Hepatocyte (in vitro differentiated cells): ENCODE data around the gene TNS3. TPM values are rescaled to one million over a fixed set of nuclear protein-coding genes. Genes with fewer than 3 reads are reported as not detected.

Source experiments
- DNase-seq: peaks from one replicate; pipeline ENCODE4 v3.0.0-alpha.2; 2016; ENCODE audit warnings: low spot score
- H2AFZ ChIP-seq: fragments of 200-600 bp; sonication (generic); 2 replicates; pipeline ENCODE4 v1.6.0; 2016; ENCODE audit warnings: antibody characterized with exemption, mild to moderate bottlenecking
- H3K27ac ChIP-seq: fragments of 200-600 bp; sonication (generic); 2 replicates; pipeline ENCODE4 v1.5.1; 2016; ENCODE audit warnings: mild to moderate bottlenecking
- H3K27me3 ChIP-seq: fragments of 200-600 bp; sonication (generic); 2 replicates; pipeline ENCODE4 v1.6.1; 2016
- H3K36me3 ChIP-seq: fragments of 200-600 bp; sonication (generic); replicated peaks from 2 replicates; pipeline ENCODE4 v1.5.1; 2016; ENCODE audit warnings: low read depth; ENCODE audit not compliant: insufficient read depth
- H3K4me1 ChIP-seq: fragments of 200-600 bp; sonication (generic); 2 replicates; pipeline ENCODE4 v1.5.1; 2016; ENCODE audit warnings: mild to moderate bottlenecking, moderate library complexity; ENCODE audit not compliant: insufficient read depth
- H3K4me2 ChIP-seq: fragments of 200-600 bp; sonication (generic); 2 replicates; pipeline ENCODE4 v1.6.0; 2016
- H3K4me3 ChIP-seq: fragments of 200-600 bp; sonication (generic); 2 replicates; pipeline ENCODE4 v1.5.1; 2016; ENCODE audit warnings: mild to moderate bottlenecking
- H3K79me2 ChIP-seq: fragments of 200-600 bp; sonication (generic); 2 replicates; pipeline ENCODE4 v1.6.0; 2017; ENCODE audit warnings: mild to moderate bottlenecking
- H3K9me2 ChIP-seq: fragments of 200-600 bp; sonication (generic); replicated peaks from 2 replicates; pipeline ENCODE4 v1.6.0; 2017; ENCODE audit warnings: mild to moderate bottlenecking; ENCODE audit not compliant: insufficient read depth
- H3K9me3 ChIP-seq: fragments of 200-600 bp; sonication (generic); 2 replicates; pipeline ENCODE4 v1.5.1; 2016; ENCODE audit warnings: low read depth, mild to moderate bottlenecking
- H4K20me1 ChIP-seq: fragments of 200-600 bp; sonication (generic); 2 replicates; pipeline ENCODE4 v1.6.0; 2016; ENCODE audit warnings: mild to moderate bottlenecking; ENCODE audit not compliant: insufficient read depth, poor library complexity, severe bottlenecking
- CTCF ChIP-seq: fragments of 200-600 bp; sonication (generic); IDR thresholded peaks from 2 replicates; pipeline ENCODE4 v1.5.1; 2016; ENCODE audit warnings: antibody characterized with exemption, mild to moderate bottlenecking; ENCODE audit not compliant: poor library complexity
- EZH2 ChIP-seq: fragments of 200-600 bp; sonication (generic); IDR thresholded peaks from 2 replicates; pipeline ENCODE4 v1.6.1; 2016; ENCODE audit warnings: antibody characterized with exemption, mild to moderate bottlenecking, borderline replicate concordance
- EZH2phosphoT487 ChIP-seq: fragments of 200-600 bp; sonication (generic); IDR thresholded peaks from one replicate; pipeline ENCODE4 v1.6.1; 2018; ENCODE audit warnings: antibody characterized with exemption, mild to moderate bottlenecking, low read depth, moderate library complexity; ENCODE audit not compliant: unreplicated experiment, severe bottlenecking
- WGBS: methylation state at CpG from one replicate; pipeline ENCODE4 v1.1.6; 2016; ENCODE audit warnings: low lambda C conversion rate; ENCODE audit errors: missing lambda C conversion rate; 5-methylcytosine and 5-hydroxymethylcytosine counted together
- polyA plus RNA-seq: library from polyadenylated mRNA; unstranded; fragments of >200 nt; fragmentation: Nextera tagmentation; extraction: Ambion mirVana; gene quantifications from 2 replicates; pipeline ENCODE4 v1.2.1, GENCODE V29; 2016
- total RNA-seq: library from RNA; depleted of rRNA; stranded (reverse); fragments of >200 nt; gene quantifications from 2 replicates; pipeline ENCODE4 v1.2.3, GENCODE V29; 2014

TNS3 gene
- total and polyA plus RNA-seq, 2 experiments from 2014 or later: 30.0 to 73.3 TPM

GRCh38 chr7:47432671-47433563, 149.0 kb downstream of the TNS3 start:
- Histone ChIP-seq H3K9me3 (no peaks in the 10 kb centered on the region), H3K36me3 (no peaks in the 10 kb centered on the region)

GRCh38 chr7:47430422-47430821, 151.5 kb downstream of the TNS3 start:
- Histone ChIP-seq H3K27ac (no peak overlapping the region), H3K27me3 (no peaks in the 10 kb centered on the region), H3K4me2 (no peak overlapping the region), H4K20me1 (no peaks in the 10 kb centered on the region), H3K9me3 (no peaks in the 10 kb centered on the region), H3K4me3 (no peak overlapping the region), H3K79me2 (peaks cover 53% of the 10 kb centered on the region), H3K4me1 (no peaks in the 10 kb centered on the region), H3K9me2 (no peaks in the 10 kb centered on the region), H3K36me3 (no peaks in the 10 kb centered on the region), H2AFZ (no peak overlapping the region)
- WGBS: 92% methylated on average over 6 of the region's 6 CpGs
- DNase-seq: no peak
- no peak for TF ChIP-seq CTCF
- TF ChIP-seq EZH2phosphoT487: no peak
- TF ChIP-seq EZH2: no peak

More at GRCh38 chr7:47432671-47433563, 149.0 kb downstream of the TNS3 start:
- no peak for DNase-seq
- Histone ChIP-seq H3K9me2 (no peaks in the 10 kb centered on the region), H4K20me1 (no peaks in the 10 kb centered on the region), H3K4me3 (no peak overlapping the region), H2AFZ (no peak overlapping the region), H3K27me3 (no peaks in the 10 kb centered on the region), H3K4me2 (no peak overlapping the region), H3K79me2 (peaks cover 61% of the 10 kb centered on the region), H3K27ac (no peak overlapping the region), H3K4me1 (no peaks in the 10 kb centered on the region)
- TF ChIP-seq EZH2phosphoT487 (no peak), EZH2 (no peak), CTCF (no peak)
- 92% methylated on average over 17 of the region's 17 CpGs for WGBS

GRCh38 chr7:47428768-47429472, 153.0 kb downstream of the TNS3 start:
- Histone ChIP-seq H3K27me3 (no peaks in the 10 kb centered on the region), H3K79me2 (peaks cover 47% of the 10 kb centered on the region), H3K4me2 (no peak overlapping the region), H3K36me3 (no peaks in the 10 kb centered on the region), H3K9me3 (no peaks in the 10 kb centered on the region), H3K4me3 (no peak overlapping the region), H3K4me1 (no peaks in the 10 kb centered on the region), H3K27ac (no peak overlapping the region), H2AFZ (no peak overlapping the region), H4K20me1 (no peaks in the 10 kb centered on the region), H3K9me2 (no peaks in the 10 kb centered on the region)
- TF ChIP-seq EZH2phosphoT487: no peak
- TF ChIP-seq CTCF: no peak
- TF ChIP-seq EZH2: no peak
- 87% methylated on average over 10 of the region's 10 CpGs for WGBS
- DNase-seq: no peak
